Neutrophil (primary cell): ENCODE measurements around the gene MAP3K6.
"Not testable (repeated sequence)": the region's sequence is repeated elsewhere in the genome, so short reads cannot be mapped to it uniquely, and the experiment has no call there.

Source experiments
- H3K27ac ChIP-seq: fragments of 200-600 bp; sonication (generic); 2 replicates; pipeline ENCODE4 v1.5.1; 2016; ENCODE audit warnings: mild to moderate bottlenecking, moderate library complexity
- H3K27me3 ChIP-seq: fragments of 200-600 bp; sonication (generic); 2 replicates; pipeline ENCODE4 v1.6.0; 2016; ENCODE audit warnings: mild to moderate bottlenecking
- H3K36me3 ChIP-seq: fragments of 200-600 bp; sonication (generic); 2 replicates; pipeline ENCODE4 v1.5.1; 2017
- H3K4me1 ChIP-seq, 2 experiments: fragments of 200-600 bp in 1 of 2; sonication (generic) in 1 of 2; 1 replicate in 1 of 2; 2 replicates in 1 of 2; pipeline versions ENCODE4 v1.5.1 to v1.6.1; 2013 to 2016; ENCODE audit warnings: low read depth in 1 of 2, low read length in 1 of 2, mild to moderate bottlenecking in 1 of 2, moderate library complexity in 1 of 2; ENCODE audit not compliant: control insufficient read depth in 1 of 2, insufficient read depth in 1 of 2
- H3K4me3 ChIP-seq, 2 experiments: fragments of 200-600 bp in 1 of 2; sonication (generic) in 1 of 2; 1 replicate in 1 of 2; 2 replicates in 1 of 2; pipeline ENCODE4 v1.5.1; 2013 to 2016; ENCODE audit warnings: low read depth in 1 of 2, low read length in 1 of 2, mild to moderate bottlenecking in 1 of 2, moderate library complexity in 1 of 2
- H3K9me3 ChIP-seq: fragments of 200-600 bp; sonication (generic); 2 replicates; pipeline ENCODE4 v1.5.1; 2016
- TF ChIP-seq, protein P1 (sequence below): fragments of 200-600 bp; sonication (generic); IDR thresholded peaks from 2 replicates; pipeline ENCODE4 v1.5.1; 2016; ENCODE audit warnings: antibody characterized with exemption

Gene MAP3K6

DNA sequence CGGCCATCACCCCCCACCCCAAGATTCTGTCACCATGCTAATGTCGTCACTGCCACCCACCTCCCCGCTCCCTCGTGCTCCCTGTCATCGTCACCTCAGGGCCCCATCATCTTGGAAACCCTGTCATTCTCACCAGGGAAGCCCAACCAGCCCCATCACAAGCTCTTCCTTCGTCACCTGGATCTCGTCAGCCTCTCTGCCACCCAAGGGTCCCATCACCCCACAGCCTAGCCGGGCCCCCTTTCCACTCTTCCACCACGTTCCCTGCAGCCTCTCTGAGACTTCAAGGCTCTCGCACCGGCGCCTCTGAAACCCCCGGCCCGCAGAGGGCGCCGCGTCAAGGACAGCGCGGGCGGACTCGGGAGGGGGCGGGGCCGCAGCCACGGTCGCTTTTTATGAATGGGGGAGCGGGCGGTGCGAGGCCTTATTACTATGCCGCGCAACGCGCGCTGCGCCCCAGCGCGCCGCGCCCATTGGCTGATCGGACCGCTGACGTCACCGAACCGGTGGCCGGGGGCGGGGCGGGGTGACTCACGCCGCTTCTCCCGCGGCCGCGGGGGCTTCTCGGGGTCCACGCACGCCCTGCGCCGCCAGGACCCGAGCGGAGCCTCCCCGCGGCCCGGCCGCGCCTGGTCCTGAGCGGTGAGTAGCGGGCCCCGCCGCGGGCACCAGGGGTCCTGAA, 25.5 kb upstream of the MAP3K6 start, which contains the start of gene GPR3:
TSS of gene GPR3 (plus strand) at position 527 of the 682 bp plus-strand sequence. CDS start 1,177 bp downstream, outside the sequence.
- TF ChIP-seq, protein P1, sequence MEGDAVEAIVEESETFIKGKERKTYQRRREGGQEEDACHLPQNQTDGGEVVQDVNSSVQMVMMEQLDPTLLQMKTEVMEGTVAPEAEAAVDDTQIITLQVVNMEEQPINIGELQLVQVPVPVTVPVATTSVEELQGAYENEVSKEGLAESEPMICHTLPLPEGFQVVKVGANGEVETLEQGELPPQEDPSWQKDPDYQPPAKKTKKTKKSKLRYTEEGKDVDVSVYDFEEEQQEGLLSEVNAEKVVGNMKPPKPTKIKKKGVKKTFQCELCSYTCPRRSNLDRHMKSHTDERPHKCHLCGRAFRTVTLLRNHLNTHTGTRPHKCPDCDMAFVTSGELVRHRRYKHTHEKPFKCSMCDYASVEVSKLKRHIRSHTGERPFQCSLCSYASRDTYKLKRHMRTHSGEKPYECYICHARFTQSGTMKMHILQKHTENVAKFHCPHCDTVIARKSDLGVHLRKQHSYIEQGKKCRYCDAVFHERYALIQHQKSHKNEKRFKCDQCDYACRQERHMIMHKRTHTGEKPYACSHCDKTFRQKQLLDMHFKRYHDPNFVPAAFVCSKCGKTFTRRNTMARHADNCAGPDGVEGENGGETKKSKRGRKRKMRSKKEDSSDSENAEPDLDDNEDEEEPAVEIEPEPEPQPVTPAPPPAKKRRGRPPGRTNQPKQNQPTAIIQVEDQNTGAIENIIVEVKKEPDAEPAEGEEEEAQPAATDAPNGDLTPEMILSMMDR: peak; percentile 42
- Histone ChIP-seq H3K4me1 (peaks cover 14 to 17% of the 10 kb centered on the region in 2 experiments), H3K27ac (no peak within 1 kb of the TSS), H3K36me3 (no peaks in the 10 kb centered on the region), H3K27me3 (peaks cover 54% of the 10 kb centered on the region), H3K9me3 (no peaks in the 10 kb centered on the region), H3K4me3 (peak within 1 kb of the TSS; percentile 38 to 50)

DNA sequence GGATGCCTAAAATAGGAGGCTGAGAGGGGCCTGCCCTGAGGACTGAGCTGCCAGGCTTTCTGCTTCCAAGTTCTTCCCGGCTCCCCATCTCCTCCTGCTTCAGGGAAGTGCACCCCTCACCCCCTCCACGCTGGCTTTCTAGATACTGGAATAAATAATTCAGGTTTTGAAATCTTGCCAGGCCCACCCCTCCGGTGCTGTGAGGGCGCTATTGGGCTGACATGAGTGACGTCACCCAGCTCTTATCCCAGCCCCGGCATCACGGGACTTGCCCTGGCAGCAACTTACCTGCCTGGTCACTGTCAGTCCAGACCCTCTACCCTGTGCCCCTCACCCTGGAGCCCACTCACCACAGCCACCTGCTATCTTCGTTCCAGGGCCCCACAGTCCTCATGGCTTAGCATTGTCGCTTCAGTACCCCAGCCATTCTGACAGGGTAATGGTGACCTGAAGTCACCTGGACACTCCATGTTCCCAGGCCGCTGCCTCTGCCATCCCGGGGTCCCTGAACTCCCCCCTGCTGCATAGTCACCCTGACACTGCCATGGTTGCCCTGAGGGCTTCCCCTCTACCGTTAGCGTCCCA, 24.8 kb upstream of the MAP3K6 start:
- Histone ChIP-seq H3K4me3 (peak overlapping the region in 1 of 2 experiments; percentile 50), H3K4me1 (peaks cover 14 to 17% of the 10 kb centered on the region in 2 experiments), H3K27ac (no peak overlapping the region), H3K9me3 (no peaks in the 10 kb centered on the region), H3K36me3 (no peaks in the 10 kb centered on the region), H3K27me3 (peaks cover 54% of the 10 kb centered on the region)
- TF ChIP-seq, protein P1: no peak

DNA sequence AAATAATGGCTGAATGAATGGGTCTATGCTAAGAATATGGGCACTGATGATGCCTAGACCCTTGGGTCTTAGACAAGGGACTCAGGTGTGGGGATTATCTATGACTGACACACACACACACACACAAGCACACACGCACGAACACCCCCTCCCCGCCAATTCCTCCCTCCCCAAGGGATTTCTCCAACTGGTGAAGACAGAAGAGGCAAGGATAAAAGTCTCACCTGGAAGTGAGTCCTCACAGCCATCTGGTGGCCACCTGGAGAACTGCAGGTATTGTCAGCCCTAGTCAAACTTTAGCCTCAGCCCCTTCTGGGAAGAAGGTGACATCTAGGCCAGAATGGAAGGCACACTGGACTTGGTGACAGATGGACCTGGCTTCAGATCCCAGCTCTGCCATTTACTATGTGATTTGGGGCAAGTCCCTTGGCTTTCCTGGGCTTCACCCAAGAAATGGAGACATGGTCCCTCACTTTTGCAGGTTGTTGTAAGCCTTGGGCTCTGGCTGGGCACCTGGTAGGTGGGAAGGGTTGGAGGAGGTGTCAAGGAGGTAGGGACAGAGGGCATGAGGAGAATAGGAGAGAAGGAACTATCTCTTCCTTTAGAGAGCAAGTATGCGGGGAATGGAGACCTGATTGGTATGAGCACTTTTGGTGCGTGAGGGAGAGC, 21.7 kb upstream of the MAP3K6 start:
- no peaks in the 10 kb centered on the region for H3K9me3 ChIP-seq
- TF ChIP-seq, protein P1: peak; percentile 96
- peaks cover 42% of the 10 kb centered on the region for H3K27me3 ChIP-seq
- H3K4me3 ChIP-seq: no peak overlapping the region
- H3K27ac ChIP-seq: no peak overlapping the region
- no peaks in the 10 kb centered on the region for H3K36me3 ChIP-seq
- H3K4me1 ChIP-seq: peaks cover 14 to 18% of the 10 kb centered on the region in 2 experiments

GRCh38 chr1:27384797-27385196, 18.0 kb upstream of the MAP3K6 start:
- not testable (repeated sequence) for H3K36me3 ChIP-seq, H3K9me3 ChIP-seq, H3K27ac ChIP-seq, H3K4me3 ChIP-seq, H3K4me1 ChIP-seq
- peaks cover 27% of the 10 kb centered on the region for H3K27me3 ChIP-seq

GRCh38 chr1:27383661-27384060, 16.9 kb upstream of the MAP3K6 start:
- Histone ChIP-seq H3K27ac (no peak overlapping the region), H3K4me1 (peaks cover 0 to 9% of the 10 kb centered on the region in 2 experiments), H3K4me3 (no peak overlapping the region), H3K9me3 (no peaks in the 10 kb centered on the region), H3K27me3 (peaks cover 22% of the 10 kb centered on the region), H3K36me3 (no peaks in the 10 kb centered on the region)
- TF ChIP-seq, protein P1: no peak
